Fibroblast of the aortic adventitia (primary cell): ENCODE data around the gene OR7D2. TPM values are rescaled to one million over a fixed set of nuclear protein-coding genes. Genes with fewer than 3 reads are reported as not detected.

ENCODE experiments used
- DNase-seq: peaks from one replicate; pipeline ENCODE4 v3.0.0-alpha.2; 2010; ENCODE audit warnings: low read depth
- H3K4me3 ChIP-seq: 2 replicates; pipeline ENCODE4 v1.5.1; 2011; ENCODE audit warnings: low read depth, mild to moderate bottlenecking, control low read depth, low read length, moderate library complexity
- CTCF ChIP-seq: IDR thresholded peaks from 2 replicates; pipeline ENCODE4 v1.5.1; 2011; ENCODE audit warnings: mild to moderate bottlenecking, low read length, control low read depth, inconsistent platforms; ENCODE audit not compliant: insufficient read depth
- total RNA-seq: library from RNA; depleted of rRNA; stranded (reverse); fragments of >200 nt; gene quantifications from 2 replicates; pipeline ENCODE4 v1.2.3, GENCODE V29; 2012; ENCODE audit warnings: low replicate concordance

OR7D2 gene
- total RNA-seq, 1 donor = not detected

GRCh38 chr19:9146882-9147281 lies 31.9 kb upstream of the OR7D2 start:
- no peak for TF ChIP-seq CTCF

GRCh38 chr19:9148697-9149096 lies 30.1 kb upstream of the OR7D2 start:
- DNase-seq = no peak
- no peak for TF ChIP-seq CTCF
- H3K4me3 ChIP-seq = no peak overlapping the region

More at GRCh38 chr19:9146882-9147281, 31.9 kb upstream of the OR7D2 start:
- H3K4me3 ChIP-seq = no peak overlapping the region
- no peak for DNase-seq

- TF ChIP-seq CTCF = no peak
- no peak for DNase-seq
- no peak overlapping the region for H3K4me3 ChIP-seq
Measured at GRCh38 chr19:9149997-9150396, 28.8 kb upstream of the OR7D2 start.

GRCh38 chr19:9150650-9151049 lies 28.1 kb upstream of the OR7D2 start:
- no peak for TF ChIP-seq CTCF
- no peak for DNase-seq

GRCh38 chr19:9151367-9151766 lies 27.4 kb upstream of the OR7D2 start:
- no peak for DNase-seq
- H3K4me3 ChIP-seq = no peak overlapping the region
- no peak for TF ChIP-seq CTCF

More at GRCh38 chr19:9150650-9151049, 28.1 kb upstream of the OR7D2 start:
- H3K4me3 ChIP-seq = no peak overlapping the region

- no peak overlapping the region for H3K4me3 ChIP-seq
- TF ChIP-seq CTCF = no peak
- DNase-seq = no peak
Measured at GRCh38 chr19:9155591-9155990, 23.2 kb upstream of the OR7D2 start.

GRCh38 chr19:9156304-9156703 lies 22.5 kb upstream of the OR7D2 start:
- no peak overlapping the region for H3K4me3 ChIP-seq
- TF ChIP-seq CTCF = no peak
- no peak for DNase-seq
